GM18499 (cell line): ENCODE results near the gene RASSF8.

Experiments used
- ATAC-seq: cut with Tn5 transposase; IDR thresholded peaks from one replicate; pipeline ENCODE4 v1.9.1; 2021; ENCODE audit warnings: moderate number of reproducible peaks; ENCODE audit not compliant: insufficient read depth, unreplicated experiment

RASSF8 gene

GRCh38 chr12:25958428-25959070, at the start of gene RASSF8:
RASSF8 (plus strand) TSS chr12:25958682; CDS start chr12:26055344, 96,662 bp downstream.
- no peak for ATAC-seq

- no peak for ATAC-seq
Measured at GRCh38 chr12:25914551-25914950, 43.9 kb upstream of the RASSF8 start.

GRCh38 chr12:25924491-25925001, 33.9 kb upstream of the RASSF8 start:
- no peak for ATAC-seq

GRCh38 chr12:25925064-25925463, 33.4 kb upstream of the RASSF8 start:
- no peak for ATAC-seq

- no peak for ATAC-seq
Measured at GRCh38 chr12:25926536-25926935, 31.9 kb upstream of the RASSF8 start.

- ATAC-seq: no peak
Measured at GRCh38 chr12:25929142-25929541, 29.3 kb upstream of the RASSF8 start.

- ATAC-seq: no peak
Measured at GRCh38 chr12:25932971-25933370, 25.5 kb upstream of the RASSF8 start.

- no peak for ATAC-seq
Measured at GRCh38 chr12:25934456-25934855, 24.0 kb upstream of the RASSF8 start.

- no peak for ATAC-seq
Measured at GRCh38 chr12:25935355-25936144, 22.9 kb upstream of the RASSF8 start.

- ATAC-seq: no peak
Measured at GRCh38 chr12:25937096-25937495, 21.4 kb upstream of the RASSF8 start.

GRCh38 chr12:25938581-25938980, 19.9 kb upstream of the RASSF8 start:
- no peak for ATAC-seq

GRCh38 chr12:25939606-25940005, 18.9 kb upstream of the RASSF8 start:
- no peak for ATAC-seq

GRCh38 chr12:25940886-25941285, 17.6 kb upstream of the RASSF8 start:
- ATAC-seq: no peak

- ATAC-seq: no peak
Measured at GRCh38 chr12:25942709-25943108, 15.8 kb upstream of the RASSF8 start.

GRCh38 chr12:25943940-25944339, 14.5 kb upstream of the RASSF8 start:
- no peak for ATAC-seq

GRCh38 chr12:25949343-25949742, 9.1 kb upstream of the RASSF8 start:
- no peak for ATAC-seq

GRCh38 chr12:25950329-25951115, 8.0 kb upstream of the RASSF8 start:
- no peak for ATAC-seq

GRCh38 chr12:25957793-25958427, 572 bp upstream of the RASSF8 start:
- ATAC-seq: no peak

GRCh38 chr12:25959071-25959961, 834 bp downstream of the RASSF8 start:
- no peak for ATAC-seq
